ENCODE data around the gene PTPRE.
A peak's percentile ranks its signal among the peaks of the same experiment; 100 is the strongest.

Gene PTPRE

DNA sequence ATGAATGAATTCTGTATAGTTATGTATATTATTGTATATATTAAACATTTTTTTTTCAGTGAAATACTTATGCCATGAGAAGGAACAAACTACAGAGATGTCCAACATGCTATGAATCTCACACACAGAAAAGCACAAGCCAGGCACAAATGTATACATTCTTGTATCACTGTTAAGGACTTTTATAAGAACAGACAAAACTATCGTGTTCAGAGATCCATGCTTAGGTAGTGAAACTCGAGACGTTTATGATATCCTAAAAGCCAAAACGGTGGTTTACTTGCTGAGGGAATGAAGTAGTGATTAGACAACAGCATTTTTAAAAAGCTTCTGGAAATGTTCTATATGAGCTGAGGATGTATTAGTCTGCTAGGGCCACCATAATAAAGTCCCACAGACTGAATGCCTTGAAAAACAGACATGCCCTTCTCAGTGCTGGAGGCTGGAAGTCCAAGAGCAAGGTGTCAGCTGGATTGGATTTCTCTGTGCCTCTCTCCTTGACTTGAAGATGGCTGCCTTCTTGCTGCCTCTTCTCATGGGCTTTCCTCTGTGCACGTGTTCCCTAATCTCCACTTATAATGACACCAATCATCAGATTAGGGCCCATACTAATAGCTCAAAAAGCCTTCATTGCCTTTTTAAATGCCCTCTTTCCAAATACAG, 215.0 kb downstream of the PTPRE start:
- no peak for DNase-seq (ENCODE audit: low read depth, low spot score)

DNA sequence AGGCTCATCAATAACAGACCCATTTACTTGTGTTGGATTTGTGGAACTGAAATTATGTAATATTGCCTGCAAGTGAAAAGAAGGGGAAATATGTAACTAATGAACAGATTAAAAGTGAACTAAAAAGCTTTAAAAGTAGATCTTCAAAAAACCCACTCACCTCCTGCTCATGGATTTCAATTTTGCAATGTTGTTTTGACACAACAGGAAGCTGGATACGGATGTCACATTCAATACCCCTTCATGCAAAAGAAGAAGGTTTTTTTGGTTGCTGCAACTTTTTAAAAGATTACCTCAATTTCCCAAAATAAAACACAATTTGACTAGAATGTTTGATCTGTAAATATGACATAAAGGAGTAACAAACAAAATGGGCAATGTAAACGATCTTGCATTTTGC, 216.0 kb downstream of the PTPRE start:
- DNase-seq (ENCODE audit: low read depth, low spot score) = no peak

- no peak for DNase-seq (ENCODE audit: low read depth, low spot score)
These were observed 216.9 kb downstream of the PTPRE start for GRCh38 chr10:128123846-128124245.

DNA sequence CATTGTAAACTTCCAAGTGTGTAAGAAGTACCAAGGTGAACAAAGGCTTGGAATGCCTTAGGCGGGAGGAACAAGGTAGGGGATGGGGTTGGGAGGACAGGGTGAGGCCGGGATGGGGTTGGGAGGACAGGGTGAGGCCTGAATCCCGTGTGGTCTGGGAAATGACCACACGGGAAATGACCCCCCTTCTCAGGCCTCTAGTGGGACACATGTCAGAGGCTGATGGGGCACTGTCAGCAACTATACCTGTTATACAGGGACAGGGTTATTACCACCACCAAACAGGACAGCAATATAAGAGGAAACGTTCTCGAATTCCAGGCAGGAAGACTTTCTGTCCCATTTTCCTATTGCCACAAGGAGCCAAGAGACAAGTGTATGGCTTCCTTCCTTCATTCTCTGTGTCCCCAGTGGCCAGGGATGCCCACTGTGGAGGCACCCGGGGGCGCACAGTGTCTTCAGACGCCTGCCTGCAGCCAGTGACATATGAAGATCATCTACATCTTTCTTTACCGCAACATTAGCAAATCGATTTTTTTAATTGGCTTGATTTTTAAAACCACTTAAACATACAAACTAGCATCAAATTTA, 218.0 kb downstream of the PTPRE start:
- DNase-seq (ENCODE audit: low read depth, low spot score) = peak; percentile 22

DNA sequence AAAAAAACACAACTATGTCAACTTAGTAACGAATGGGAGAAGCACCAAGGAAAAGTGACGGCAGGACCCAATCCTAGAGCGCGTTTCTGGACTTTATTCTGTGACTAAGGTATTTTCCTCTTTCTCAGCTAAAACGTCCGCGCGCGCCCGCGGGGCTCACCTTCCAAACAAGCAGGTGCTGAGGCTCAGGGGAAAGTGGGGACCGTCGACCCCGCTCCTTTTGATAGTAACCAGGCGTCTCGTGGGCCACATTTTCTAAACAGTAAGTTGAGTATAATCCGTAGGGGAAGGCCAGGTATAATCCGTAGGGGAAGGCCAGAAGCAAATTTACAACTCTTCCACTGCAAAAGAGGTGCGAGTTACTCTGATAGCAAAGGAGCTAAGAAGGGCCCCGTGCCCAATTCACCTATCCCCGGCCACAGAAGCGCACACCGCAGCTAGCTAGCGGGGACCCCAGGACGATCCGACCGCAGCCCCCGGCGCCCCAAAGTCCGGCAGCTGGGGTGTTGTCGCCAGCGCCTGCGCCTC, 218.6 kb downstream of the PTPRE start:
- DNase-seq (ENCODE audit: low read depth, low spot score) = peak; percentile 10

DNA sequence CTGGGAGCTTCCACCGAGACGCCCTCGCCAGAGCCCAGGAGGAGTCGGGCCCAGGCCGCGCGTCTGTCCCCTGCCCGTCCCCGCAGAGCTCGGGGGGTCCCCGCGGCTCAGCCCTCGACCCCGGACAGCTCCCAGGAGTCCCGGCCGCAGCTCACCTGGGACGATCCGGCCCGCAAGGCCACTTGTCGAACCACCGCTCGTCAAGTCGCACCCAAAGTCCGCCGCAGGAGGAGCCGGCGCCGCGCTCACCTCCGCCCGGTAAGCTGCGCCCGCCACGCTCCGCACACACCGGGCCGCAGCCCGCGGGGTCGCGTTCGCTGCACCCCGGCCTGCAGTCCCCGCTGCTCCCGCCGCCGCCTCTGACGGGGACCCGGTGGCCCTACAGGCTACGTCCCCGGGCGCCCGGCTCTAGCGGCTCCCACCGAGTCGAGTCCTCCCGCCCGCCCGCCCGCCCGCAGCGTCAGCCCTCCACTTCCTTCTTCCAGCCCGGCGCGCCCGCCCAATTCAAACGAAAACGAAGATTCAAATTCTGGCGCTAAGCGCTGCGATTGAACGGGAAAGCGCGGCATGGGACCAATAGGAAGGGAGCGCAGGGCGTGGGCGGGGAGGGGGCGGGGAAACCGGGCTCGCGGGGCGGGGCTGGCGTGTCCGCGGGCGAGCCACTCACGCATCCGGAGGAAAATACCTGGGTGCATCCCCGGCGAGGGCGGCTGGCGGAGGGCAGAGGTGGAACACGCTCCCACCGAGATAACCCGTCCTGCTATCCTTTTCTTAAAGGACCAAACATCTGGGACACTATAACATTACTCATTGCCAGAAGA, 219.3 kb downstream of the PTPRE start, which contains the start of gene MKI67:
TSS of gene MKI67 (minus strand) at position 480 of the 821 bp plus-strand sequence. CDS start 756 bp downstream, outside the sequence.
- peak; percentile 86 for DNase-seq (ENCODE audit: low read depth, low spot score)

GRCh38 chr10:128128582-128128981, 221.7 kb downstream of the PTPRE start:
- no peak for DNase-seq (ENCODE audit: low read depth, low spot score)

DNA sequence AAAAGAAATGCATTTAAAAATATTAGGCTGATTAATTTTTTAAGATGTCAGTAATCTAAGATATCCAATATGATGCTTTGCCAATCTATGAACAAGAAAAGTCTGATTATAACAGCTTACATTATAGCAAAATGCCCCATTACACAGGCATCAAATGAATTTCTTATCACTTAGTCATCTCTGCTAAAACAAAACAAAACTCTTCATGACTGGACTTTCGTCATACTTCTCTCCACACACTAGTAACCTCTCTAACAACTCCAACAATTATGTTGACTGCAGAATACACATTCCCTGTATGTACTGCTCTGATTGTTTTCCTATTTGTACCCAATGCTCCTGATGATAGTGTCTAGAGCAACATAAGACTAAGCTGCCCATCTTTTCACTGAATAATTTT, 223.1 kb downstream of the PTPRE start:
- DNase-seq (ENCODE audit: low read depth, low spot score) = no peak

Data from ELF-1 (cell line).